GM19043 (cell line): ENCODE data around the gene ADCYAP1.

Source experiments
- ATAC-seq: cut with Tn5 transposase; IDR thresholded peaks from one replicate; pipeline ENCODE4 v1.9.1; 2021; ENCODE audit warnings: low read depth; ENCODE audit not compliant: unreplicated experiment

The ADCYAP1 gene

GRCh38 chr18:957829-958228 lies 53.2 kb downstream of the ADCYAP1 start:
- ATAC-seq: no peak

GRCh38 chr18:959854-960253 lies 55.2 kb downstream of the ADCYAP1 start:
- no peak for ATAC-seq
